ENCODE data around the gene PRKAG1.

Gene PRKAG1

GRCh38 chr12:49041036-49041880 lies 22.7 kb upstream of the PRKAG1 start:
- H3K4me3 ChIP-seq (ENCODE audit: low read depth, low read length, poor library complexity, severe bottlenecking): no peak overlapping the region
- no peaks in the 10 kb centered on the region for H3K9me3 ChIP-seq (ENCODE audit: low read length)
- H3K9ac ChIP-seq (ENCODE audit: low read length): no peak overlapping the region
- H3K27me3 ChIP-seq (ENCODE audit: insufficient read depth, low read length): no peaks in the 10 kb centered on the region
- H3F3A ChIP-seq (ENCODE audit: insufficient read depth, low read length): no peaks in the 10 kb centered on the region
- H3K27ac ChIP-seq (ENCODE audit: low read depth, low read length, poor library complexity, severe bottlenecking): no peak overlapping the region
- no peak overlapping the region for H3K4me2 ChIP-seq (ENCODE audit: low read length)
- no peaks in the 10 kb centered on the region for H3K9me2 ChIP-seq (ENCODE audit: low read depth, low read length)
- H3K4me1 ChIP-seq (ENCODE audit: insufficient read depth, low read length, severe bottlenecking): no peaks in the 10 kb centered on the region
- no peak overlapping the region for H2AFZ ChIP-seq (ENCODE audit: low read length)
- TF ChIP-seq, protein P1, sequence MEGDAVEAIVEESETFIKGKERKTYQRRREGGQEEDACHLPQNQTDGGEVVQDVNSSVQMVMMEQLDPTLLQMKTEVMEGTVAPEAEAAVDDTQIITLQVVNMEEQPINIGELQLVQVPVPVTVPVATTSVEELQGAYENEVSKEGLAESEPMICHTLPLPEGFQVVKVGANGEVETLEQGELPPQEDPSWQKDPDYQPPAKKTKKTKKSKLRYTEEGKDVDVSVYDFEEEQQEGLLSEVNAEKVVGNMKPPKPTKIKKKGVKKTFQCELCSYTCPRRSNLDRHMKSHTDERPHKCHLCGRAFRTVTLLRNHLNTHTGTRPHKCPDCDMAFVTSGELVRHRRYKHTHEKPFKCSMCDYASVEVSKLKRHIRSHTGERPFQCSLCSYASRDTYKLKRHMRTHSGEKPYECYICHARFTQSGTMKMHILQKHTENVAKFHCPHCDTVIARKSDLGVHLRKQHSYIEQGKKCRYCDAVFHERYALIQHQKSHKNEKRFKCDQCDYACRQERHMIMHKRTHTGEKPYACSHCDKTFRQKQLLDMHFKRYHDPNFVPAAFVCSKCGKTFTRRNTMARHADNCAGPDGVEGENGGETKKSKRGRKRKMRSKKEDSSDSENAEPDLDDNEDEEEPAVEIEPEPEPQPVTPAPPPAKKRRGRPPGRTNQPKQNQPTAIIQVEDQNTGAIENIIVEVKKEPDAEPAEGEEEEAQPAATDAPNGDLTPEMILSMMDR (IDR thresholded peaks at IDR 0.05; ENCODE audit: low read length): no peak
- no peak for TF ChIP-seq EZH2 (IDR thresholded peaks at IDR 0.05; ENCODE audit: borderline replicate concordance, low read length)
- no peaks in the 10 kb centered on the region for H3K79me2 ChIP-seq (ENCODE audit: insufficient read depth, low read length)
- H3K36me3 ChIP-seq (ENCODE audit: insufficient read depth, low read length): peaks cover 97% of the 10 kb centered on the region
- no peaks in the 10 kb centered on the region for H4K20me1 ChIP-seq (ENCODE audit: insufficient read depth, low read length)

DNA sequence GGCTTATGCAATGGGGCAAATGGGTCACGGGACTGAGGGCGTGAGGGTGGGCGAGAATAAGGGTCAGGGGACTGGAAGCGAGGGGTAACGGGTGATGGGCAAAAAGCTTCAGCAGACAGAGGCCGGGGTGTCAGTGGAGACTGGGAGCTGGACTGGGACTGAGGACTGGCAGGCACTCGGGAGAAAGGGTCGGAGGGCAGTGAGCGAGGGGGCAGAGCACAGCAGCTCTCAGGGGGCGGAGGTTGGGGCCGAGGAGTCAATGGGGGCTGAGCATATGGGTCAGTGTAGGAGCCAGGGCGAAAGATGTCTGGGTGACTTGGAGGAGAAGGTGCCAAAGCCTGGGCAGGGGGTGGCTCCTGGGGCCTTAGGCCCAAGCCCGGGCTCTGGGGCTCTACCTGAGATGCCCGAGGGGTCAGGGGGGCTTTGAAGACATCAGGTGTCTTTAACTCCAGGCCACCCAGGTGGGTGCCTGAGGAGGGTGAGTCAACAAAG lies 21.8 kb upstream of the PRKAG1 start:
- Histone ChIP-seq H3K9me2 (ENCODE audit: low read depth, low read length) (no peaks in the 10 kb centered on the region), H3K79me2 (ENCODE audit: insufficient read depth, low read length) (no peaks in the 10 kb centered on the region), H3K9me3 (ENCODE audit: low read length) (no peaks in the 10 kb centered on the region), H2AFZ (ENCODE audit: low read length) (no peak overlapping the region), H3K36me3 (ENCODE audit: insufficient read depth, low read length) (peaks cover 95% of the 10 kb centered on the region), H3K27me3 (ENCODE audit: insufficient read depth, low read length) (no peaks in the 10 kb centered on the region), H3K4me1 (ENCODE audit: insufficient read depth, low read length, severe bottlenecking) (no peaks in the 10 kb centered on the region), H3K4me2 (ENCODE audit: low read length) (no peak overlapping the region), H3K4me3 (ENCODE audit: low read depth, low read length, poor library complexity, severe bottlenecking) (no peak overlapping the region), H4K20me1 (ENCODE audit: insufficient read depth, low read length) (no peaks in the 10 kb centered on the region), H3K9ac (ENCODE audit: low read length) (no peak overlapping the region), H3K27ac (ENCODE audit: low read depth, low read length, poor library complexity, severe bottlenecking) (no peak overlapping the region), H3F3A (ENCODE audit: insufficient read depth, low read length) (no peaks in the 10 kb centered on the region)
- TF ChIP-seq, protein P1 (IDR thresholded peaks at IDR 0.05; ENCODE audit: low read length): no peak
- TF ChIP-seq EZH2 (IDR thresholded peaks at IDR 0.05; ENCODE audit: borderline replicate concordance, low read length): no peak

DNA sequence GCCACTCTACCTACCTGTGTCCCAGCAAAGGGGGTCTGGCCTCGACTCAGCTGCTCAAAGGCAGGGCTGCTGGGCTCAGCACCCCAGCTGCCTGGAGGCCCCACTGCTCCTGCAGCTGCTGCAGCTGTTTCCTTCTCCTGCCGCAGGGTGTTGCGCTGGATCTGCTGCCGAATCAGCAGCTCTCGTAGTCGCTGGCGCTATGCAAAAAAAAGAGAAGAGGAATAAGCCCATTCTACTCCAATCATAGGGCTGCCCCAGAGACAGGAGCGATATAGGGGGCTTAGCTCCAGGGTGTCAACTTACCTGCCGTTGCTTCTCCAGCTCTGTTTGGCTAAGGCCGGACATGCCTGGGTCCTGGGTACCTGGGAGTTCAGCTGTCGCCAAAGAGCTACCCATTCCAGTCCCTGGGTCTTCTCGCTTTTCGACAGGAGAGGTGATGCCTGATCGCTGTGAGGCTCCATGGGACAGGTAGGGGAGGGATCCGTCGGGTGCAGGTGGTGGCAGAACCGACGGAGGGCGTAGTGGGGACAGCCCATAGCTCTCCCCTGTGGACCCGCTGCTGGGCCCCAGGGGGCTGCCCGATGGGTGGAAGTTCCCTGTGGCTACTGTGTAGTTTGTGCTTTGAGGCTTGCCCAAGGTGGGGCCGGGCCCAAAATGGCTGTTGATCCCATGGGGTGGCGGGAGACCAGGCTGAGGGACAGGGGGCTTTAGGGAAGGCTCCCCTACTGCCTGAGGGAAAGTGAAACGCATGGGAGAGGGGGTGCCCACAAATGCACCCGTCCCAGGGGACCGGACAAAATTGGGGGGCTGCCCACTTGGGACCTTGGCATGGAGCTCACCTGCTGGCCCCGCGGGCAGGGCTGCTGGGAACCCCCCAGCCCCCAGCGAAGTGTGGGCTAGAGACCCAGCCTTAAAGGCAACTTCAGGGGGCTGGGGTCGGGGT lies 21.1 kb upstream of the PRKAG1 start:
- Histone ChIP-seq H3K4me3 (ENCODE audit: low read depth, low read length, poor library complexity, severe bottlenecking) (no peak overlapping the region), H3K9me2 (ENCODE audit: low read depth, low read length) (no peaks in the 10 kb centered on the region), H3K9me3 (ENCODE audit: low read length) (no peaks in the 10 kb centered on the region), H3K4me1 (ENCODE audit: insufficient read depth, low read length, severe bottlenecking) (no peaks in the 10 kb centered on the region), H3K27ac (ENCODE audit: low read depth, low read length, poor library complexity, severe bottlenecking) (no peak overlapping the region), H4K20me1 (ENCODE audit: insufficient read depth, low read length) (no peaks in the 10 kb centered on the region), H2AFZ (ENCODE audit: low read length) (no peak overlapping the region), H3K79me2 (ENCODE audit: insufficient read depth, low read length) (no peaks in the 10 kb centered on the region), H3K27me3 (ENCODE audit: insufficient read depth, low read length) (no peaks in the 10 kb centered on the region), H3K36me3 (ENCODE audit: insufficient read depth, low read length) (peaks cover 95% of the 10 kb centered on the region), H3K4me2 (ENCODE audit: low read length) (no peak overlapping the region), H3K9ac (ENCODE audit: low read length) (no peak overlapping the region), H3F3A (ENCODE audit: insufficient read depth, low read length) (no peaks in the 10 kb centered on the region)
- no peak for TF ChIP-seq EZH2 (IDR thresholded peaks at IDR 0.05; ENCODE audit: borderline replicate concordance, low read length)
- TF ChIP-seq, protein P1 (IDR thresholded peaks at IDR 0.05; ENCODE audit: low read length): no peak
